ENCODE results near the gene ANKRD49. TPM values are rescaled to one million over a fixed set of nuclear protein-coding genes. Genes with fewer than 3 reads are reported as not detected.

Gene ANKRD49
- 10 to 100 TPM; 11.2 to 14.4 TPM for total RNA-seq
- polyA plus RNA-seq (2013, experiment 1 of 2), result 15.2 TPM
- polyA plus RNA-seq (2013, experiment 2 of 2), result 14.8 TPM
- long read RNA-seq, experiment 1, partial matches to known transcripts, result 0 of 8 reads
- long read RNA-seq, experiment 1, other reads (novel, unspliced or antisense), result 3 of 8 reads
- long read RNA-seq, experiment 2, transcript ANKRD49-208 (2 exons, 3,002 nt), result minor isoform, 5 of 25 reads
- long read RNA-seq, experiment 2, transcript ANKRD49-210 (3 exons, 2,268 nt), result major isoform, 12 of 25 reads
- long read RNA-seq, experiment 2, partial matches to known transcripts, result 0 of 25 reads
- long read RNA-seq, experiment 2, other reads (novel, unspliced or antisense), result 3 of 25 reads
- long read RNA-seq, experiment 3, transcript ANKRD49-210 (3 exons, 2,268 nt), result major isoform, 38 of 45 reads
- long read RNA-seq, experiment 3, partial matches to known transcripts, result 1 of 45 reads
- long read RNA-seq, experiment 3, other reads (novel, unspliced or antisense), result 4 of 45 reads
- long read RNA-seq, experiment 4, transcript ANKRD49-210 (3 exons, 2,268 nt), result major isoform, 8 of 19 reads
- long read RNA-seq, experiment 4, partial matches to known transcripts, result 4 of 19 reads
- long read RNA-seq, experiment 4, other reads (novel, unspliced or antisense), result 2 of 19 reads

GRCh38 chr11:94493281-94494125 is at the start of gene ANKRD49, which contains the start of gene MRE11:
Gene ANKRD49, plus strand, starts transcription at chr11:94493984. Its CDS starts 2,710 bp downstream, at chr11:94496694.
Gene MRE11, minus strand, starts transcription at chr11:94493844. Its CDS starts 1,043 bp downstream, at chr11:94492801.
- 0% methylated on average over 24 to 55 of the region's 55 CpGs for whole genome bisulfite sequencing, 2 experiments (ENCODE audit: insufficient coverage in 1 of 2, insufficient read length in 1 of 2)
- Histone ChIP-seq H3K9me3 (ENCODE audit: control insufficient read depth, low read length) (no peaks in the 10 kb centered on the region), H3K36me3 (ENCODE audit: control insufficient read depth, insufficient read depth, low read length) (peaks cover 34% of the 10 kb centered on the region), H3K4me3 (ENCODE audit: low read length) (peak within 1 kb of the TSS; percentile 95), H3K9ac (ENCODE audit: extremely low read depth, low read length, poor library complexity, severe bottlenecking) (peak within 1 kb of the TSS; percentile 96), H3K27ac (ENCODE audit: low read depth, low read length) (peak within 1 kb of the TSS; percentile 92), H3K27me3 (ENCODE audit: control insufficient read depth, insufficient read depth, low read length, poor library complexity, severe bottlenecking) (no peaks in the 10 kb centered on the region), H3K4me1 (ENCODE audit: control insufficient read depth, insufficient read depth, low read length) (no peaks in the 10 kb centered on the region)
- H3K4me1 Mint-ChIP-seq, result peaks cover 12% of the 10 kb centered on the region
- peaks cover 1% of the 10 kb centered on the region for H3K9me3 Mint-ChIP-seq
- peak within 1 kb of the TSS; percentile 100 for H3K27ac Mint-ChIP-seq
- peak within 1 kb of the TSS; percentile 96 for H3K4me3 Mint-ChIP-seq
- no peaks in the 10 kb centered on the region for H3K27me3 Mint-ChIP-seq (ENCODE audit: insufficient read depth)
- TF ChIP-seq CTCF (conservative IDR thresholded peaks at IDR 0.05), result no peak
- peaks cover 21% of the 10 kb centered on the region for H3K36me3 Mint-ChIP-seq (ENCODE audit: low read depth)
- peak; percentile 99 for DNase-seq

- Histone ChIP-seq H3K27me3 (ENCODE audit: control insufficient read depth, insufficient read depth, low read length, poor library complexity, severe bottlenecking) (no peaks in the 10 kb centered on the region), H3K4me1 (ENCODE audit: control insufficient read depth, insufficient read depth, low read length) (peaks cover 4% of the 10 kb centered on the region), H3K4me3 (ENCODE audit: low read length) (no peak overlapping the region), H3K9ac (ENCODE audit: extremely low read depth, low read length, poor library complexity, severe bottlenecking) (no peak overlapping the region), H3K9me3 (ENCODE audit: control insufficient read depth, low read length) (no peaks in the 10 kb centered on the region), H3K36me3 (ENCODE audit: control insufficient read depth, insufficient read depth, low read length) (peaks cover 45% of the 10 kb centered on the region), H3K27ac (ENCODE audit: low read depth, low read length) (no peak overlapping the region)
- 100% methylated on average over 1 of the region's 1 CpG; no CpG with 5 or more reads in 1 of the 2 experiments for WGBS, 2 experiments (ENCODE audit: insufficient coverage in 1 of 2, insufficient read length in 1 of 2)
- Mint-ChIP-seq H3K4me3 (no peak overlapping the region), H3K27ac (no peak overlapping the region), H3K36me3 (ENCODE audit: low read depth) (peaks cover 27% of the 10 kb centered on the region), H3K4me1 (peaks cover 11% of the 10 kb centered on the region), H3K27me3 (ENCODE audit: insufficient read depth) (no peaks in the 10 kb centered on the region), H3K9me3 (no peaks in the 10 kb centered on the region)
- TF ChIP-seq CTCF (conservative IDR thresholded peaks at IDR 0.05), result no peak
- DNase-seq, result no peak
Observed at GRCh38 chr11:94445641-94446040, 48.1 kb upstream of the ANKRD49 start.

GRCh38 chr11:94447149-94447548 is 46.6 kb upstream of the ANKRD49 start:
- no peaks in the 10 kb centered on the region for H3K27me3 ChIP-seq (ENCODE audit: control insufficient read depth, insufficient read depth, low read length, poor library complexity, severe bottlenecking)
- H3K36me3 Mint-ChIP-seq (ENCODE audit: low read depth), result peaks cover 26% of the 10 kb centered on the region

More at GRCh38 chr11:94447149-94447548, 46.6 kb upstream of the ANKRD49 start:
- Histone ChIP-seq H3K4me1 (ENCODE audit: control insufficient read depth, insufficient read depth, low read length) (no peaks in the 10 kb centered on the region), H3K4me3 (ENCODE audit: low read length) (no peak overlapping the region), H3K36me3 (ENCODE audit: control insufficient read depth, insufficient read depth, low read length) (peaks cover 45% of the 10 kb centered on the region), H3K9me3 (ENCODE audit: control insufficient read depth, low read length) (no peaks in the 10 kb centered on the region), H3K27ac (ENCODE audit: low read depth, low read length) (no peak overlapping the region), H3K9ac (ENCODE audit: extremely low read depth, low read length, poor library complexity, severe bottlenecking) (no peak overlapping the region)
- no peak for DNase-seq
- WGBS, 2 experiments (ENCODE audit: insufficient coverage in 1 of 2, insufficient read length in 1 of 2), result 95 to 100% methylated on average over 1 to 3 of the region's 4 CpGs
- H3K4me1 Mint-ChIP-seq, result peaks cover 2% of the 10 kb centered on the region
- H3K27me3 Mint-ChIP-seq (ENCODE audit: insufficient read depth), result no peaks in the 10 kb centered on the region
- H3K27ac Mint-ChIP-seq, result no peak overlapping the region
- no peak for TF ChIP-seq CTCF (conservative IDR thresholded peaks at IDR 0.05)
- H3K4me3 Mint-ChIP-seq, result no peak overlapping the region
- H3K9me3 Mint-ChIP-seq, result no peaks in the 10 kb centered on the region
